ENCODE data around the gene SAMD14. TPM values are rescaled to one million over a fixed set of nuclear protein-coding genes. Genes with fewer than 3 reads are reported as not detected.

Gene SAMD14
- polyA plus RNA-seq, 4 donors, result 9.4 to 21.7 (median 20.0) TPM

DNA sequence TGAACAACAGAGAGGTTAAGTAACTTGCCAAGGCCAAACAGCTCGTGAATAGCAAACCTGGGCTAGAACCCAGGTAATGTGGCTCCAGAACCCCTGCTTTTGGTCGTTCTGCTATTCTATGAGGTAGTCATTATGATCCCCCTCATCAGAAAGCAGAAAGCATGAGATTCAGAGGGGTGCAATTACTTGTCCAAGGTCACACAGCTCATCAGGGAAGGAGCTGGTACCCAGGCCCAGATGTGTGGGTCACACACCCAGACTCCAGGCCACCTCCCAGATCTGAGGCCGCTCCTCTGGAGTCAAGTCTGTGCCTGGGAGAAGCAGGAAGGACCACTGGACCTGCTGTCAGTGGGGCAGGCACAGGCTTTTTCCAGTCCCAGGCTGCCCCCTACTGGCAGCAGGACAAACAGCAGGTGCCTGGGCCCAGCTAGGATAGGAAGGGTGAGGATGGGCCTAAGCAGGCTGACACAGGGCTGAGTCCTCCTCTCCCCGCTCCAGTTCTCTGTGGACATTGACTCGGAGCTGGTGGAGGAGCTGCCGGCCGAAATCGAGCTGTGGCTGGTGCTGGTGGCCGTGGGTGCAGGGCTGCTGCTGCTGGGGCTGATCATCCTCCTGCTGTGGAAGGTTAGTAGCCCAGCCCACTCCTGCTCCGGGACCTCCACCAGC, 42.6 kb downstream of the SAMD14 start:
- no peak for DNase-seq (ENCODE audit: low read depth in 4 of 4, low spot score in 2 of 4)

DNA sequence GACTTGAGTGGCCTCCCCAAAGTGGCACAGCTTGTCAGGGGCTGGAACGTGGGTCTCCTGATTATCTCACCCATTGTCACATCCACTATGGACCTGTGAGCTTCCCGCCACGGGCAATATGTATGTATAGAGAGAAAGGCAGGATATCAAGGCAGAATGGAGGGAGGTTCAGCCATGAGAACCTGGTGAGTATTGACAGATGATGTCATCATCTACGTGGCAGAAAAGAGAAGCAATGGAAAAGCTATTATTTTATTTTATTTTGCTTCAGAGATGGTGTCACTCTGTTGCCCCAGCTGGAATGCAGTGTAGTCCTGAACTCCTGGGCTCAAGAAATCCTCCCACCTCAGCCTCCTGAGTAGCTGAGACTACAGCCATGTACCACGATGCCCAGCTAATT, 48.2 kb downstream of the SAMD14 start:
- no peak for DNase-seq (ENCODE audit: low read depth in 4 of 4, low spot score in 2 of 4)

DNA sequence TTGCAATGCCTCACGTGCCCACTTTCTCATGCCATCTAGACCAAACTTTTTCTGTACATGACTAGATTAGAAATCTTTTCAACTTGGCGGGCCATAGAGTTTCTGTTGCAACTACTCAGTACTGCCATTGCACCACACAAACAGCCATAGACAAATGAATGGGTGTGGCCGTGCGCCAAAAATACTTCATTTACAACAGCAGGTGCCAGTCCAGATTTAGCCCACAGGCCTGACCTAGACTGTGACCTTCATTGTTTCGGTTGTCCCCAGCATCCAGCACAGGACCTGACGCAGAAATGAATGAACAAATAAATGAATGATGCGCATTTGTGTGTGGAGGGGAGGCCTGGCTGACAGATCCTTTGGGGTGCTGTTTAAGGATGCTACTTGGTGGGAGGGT, 49.1 kb downstream of the SAMD14 start:
- no peak for DNase-seq (ENCODE audit: low read depth in 4 of 4, low spot score in 2 of 4)

DNA sequence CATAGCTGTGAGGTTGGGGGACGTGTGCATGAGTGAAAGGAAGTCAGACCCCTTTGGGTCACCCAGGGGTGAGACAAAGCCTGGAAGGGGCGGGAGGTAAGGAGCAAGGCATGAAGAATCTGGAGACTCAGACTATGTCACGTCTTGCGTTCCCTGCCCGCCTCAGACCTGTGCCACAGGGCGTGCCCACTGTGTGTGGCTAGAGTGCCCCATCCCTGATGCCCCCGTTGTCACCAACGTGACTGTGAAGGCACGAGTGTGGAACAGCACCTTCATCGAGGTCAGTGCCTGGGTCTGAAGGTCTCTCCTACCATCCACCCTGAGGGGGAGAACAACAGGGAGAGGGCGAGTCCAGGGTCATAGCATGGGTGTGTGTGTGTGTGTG, 49.9 kb downstream of the SAMD14 start:
- DNase-seq (ENCODE audit: low read depth in 4 of 4, low spot score in 2 of 4), result no peak

DNA sequence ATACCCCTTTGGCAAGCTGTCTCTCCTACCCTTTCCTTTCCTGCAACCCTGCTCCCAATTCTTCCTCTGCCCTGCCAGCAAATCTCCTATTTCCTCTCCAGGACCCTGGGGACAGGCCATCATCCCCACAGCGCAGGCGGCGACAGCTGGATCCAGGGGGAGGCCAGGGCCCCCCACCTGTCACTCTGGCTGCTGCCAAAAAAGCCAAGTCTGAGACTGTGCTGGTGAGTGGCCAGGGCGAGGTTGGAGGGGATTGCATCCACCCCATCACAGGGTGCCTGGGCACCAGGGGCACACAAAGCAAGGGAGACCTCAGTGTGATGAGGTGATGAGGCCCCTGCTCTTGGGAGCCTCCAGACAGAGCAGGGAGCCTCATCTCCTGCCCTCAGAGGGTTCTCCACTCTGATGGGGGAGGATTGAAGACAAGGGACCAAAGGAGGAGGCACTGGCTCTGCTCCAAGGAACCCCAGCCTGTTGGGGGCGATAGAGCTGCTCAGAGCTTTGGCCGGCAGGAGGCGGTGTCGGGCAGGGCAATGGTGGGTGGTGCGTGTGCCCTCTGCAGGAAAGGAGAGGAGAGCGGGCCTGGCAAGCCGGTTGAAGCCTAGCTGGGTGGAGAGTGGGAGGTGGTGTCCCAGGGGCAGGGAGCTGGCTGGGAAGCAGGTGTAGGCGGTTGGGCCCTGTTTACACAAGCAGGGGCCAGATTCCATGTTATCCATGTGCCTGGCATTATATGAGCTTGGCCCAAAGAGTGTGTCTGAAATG, 50.4 kb downstream of the SAMD14 start:
- no peak for DNase-seq (ENCODE audit: low read depth in 4 of 4, low spot score in 2 of 4)

DNA sequence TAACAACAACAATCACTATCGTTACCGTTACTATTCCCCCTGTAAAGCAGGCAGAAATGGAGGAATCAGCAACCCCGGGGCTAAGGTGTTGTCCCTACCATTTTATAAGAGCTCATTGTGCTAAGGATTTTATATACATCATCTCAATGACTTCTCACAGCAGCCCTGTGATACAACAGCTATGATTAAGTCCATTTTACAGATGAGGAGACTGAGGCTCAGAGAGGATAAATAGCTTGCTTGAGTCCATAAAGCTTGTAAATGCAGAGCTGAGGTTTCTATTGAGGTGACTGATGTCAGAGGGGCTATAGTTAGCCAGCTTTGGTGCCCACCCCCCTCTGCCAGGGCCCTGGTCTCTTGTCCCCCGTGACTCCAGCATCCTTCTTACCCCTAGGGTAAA, 51.5 kb downstream of the SAMD14 start:
- DNase-seq (ENCODE audit: low read depth in 4 of 4, low spot score in 2 of 4), result no peak

DNA sequence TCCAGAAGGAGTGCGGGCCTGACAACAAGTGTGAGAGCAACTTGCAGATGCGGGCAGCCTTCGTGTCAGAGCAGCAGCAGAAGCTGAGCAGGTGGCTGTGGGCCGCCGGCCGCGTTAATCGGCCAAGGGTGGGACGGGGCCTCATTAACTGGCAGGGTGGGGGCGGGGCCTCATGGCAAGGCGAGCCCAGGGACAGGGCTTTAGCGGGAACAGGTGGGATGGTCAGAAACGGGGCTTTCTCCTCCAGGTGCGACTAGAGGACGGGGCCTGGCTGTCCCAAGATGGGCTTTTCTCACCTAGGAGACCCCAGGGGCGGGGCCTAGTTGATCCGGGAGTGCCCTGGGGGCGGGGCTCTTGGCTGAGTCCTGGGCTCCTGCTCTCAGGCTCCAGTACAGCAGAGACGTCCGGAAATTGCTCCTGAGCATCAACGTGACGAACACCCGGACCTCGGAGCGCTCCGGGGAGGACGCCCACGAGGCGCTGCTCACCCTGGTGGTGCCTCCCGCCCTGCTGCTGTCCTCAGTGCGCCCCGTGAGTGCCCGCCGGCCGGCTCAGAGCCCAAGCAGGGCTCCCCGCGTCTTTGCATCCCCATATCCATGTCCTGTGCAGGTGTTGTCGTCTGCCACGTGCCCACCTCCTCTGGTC, 53.2 kb downstream of the SAMD14 start:
- no peak for DNase-seq (ENCODE audit: low read depth in 4 of 4, low spot score in 2 of 4)

DNA sequence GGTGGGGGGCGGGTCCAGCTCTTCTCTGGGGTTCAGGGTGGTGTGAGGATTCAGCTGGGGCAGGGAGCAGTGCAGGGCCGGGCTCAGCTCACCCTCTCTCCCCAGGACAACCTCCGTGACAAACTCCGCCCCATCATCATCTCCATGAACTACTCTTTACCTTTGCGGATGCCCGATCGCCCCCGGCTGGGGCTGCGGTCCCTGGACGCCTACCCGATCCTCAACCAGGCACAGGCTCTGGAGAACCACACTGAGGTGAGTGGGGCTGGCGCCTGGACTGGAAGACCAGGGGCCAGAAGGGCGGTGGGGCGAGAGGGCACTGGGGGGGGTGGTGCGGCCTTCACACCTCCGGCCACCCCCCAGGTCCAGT, 53.8 kb downstream of the SAMD14 start:
- no peak for DNase-seq (ENCODE audit: low read depth in 4 of 4, low spot score in 2 of 4)

DNA sequence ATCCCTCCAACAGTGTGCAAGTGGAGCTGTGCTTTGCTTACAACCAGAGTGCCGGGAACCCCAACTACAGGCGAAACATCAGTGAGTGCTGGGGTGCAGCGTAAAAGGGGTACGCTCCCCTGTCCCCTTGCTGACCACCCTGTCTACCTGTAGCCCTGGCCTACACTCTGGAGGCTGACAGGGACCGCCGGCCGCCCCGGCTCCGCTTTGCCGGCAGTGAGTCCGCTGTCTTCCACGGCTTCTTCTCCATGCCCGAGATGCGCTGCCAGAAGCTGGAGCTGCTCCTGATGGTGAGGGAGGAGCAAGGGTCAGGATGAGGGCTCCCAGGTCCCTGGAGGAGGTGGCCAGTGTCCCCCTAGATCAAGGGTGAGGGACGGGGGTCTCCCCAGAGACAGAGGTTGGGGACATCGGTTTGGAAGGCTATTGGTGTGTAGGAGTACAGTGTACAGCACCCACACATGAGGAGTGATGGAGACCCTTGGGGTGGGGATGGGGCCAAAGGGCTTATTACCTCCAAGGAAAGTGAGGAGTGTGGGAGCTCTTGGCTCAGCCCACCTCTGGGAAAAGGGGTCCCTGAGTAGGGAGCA, 54.4 kb downstream of the SAMD14 start:
- DNase-seq (ENCODE audit: low read depth in 4 of 4, low spot score in 2 of 4), result no peak

DNA sequence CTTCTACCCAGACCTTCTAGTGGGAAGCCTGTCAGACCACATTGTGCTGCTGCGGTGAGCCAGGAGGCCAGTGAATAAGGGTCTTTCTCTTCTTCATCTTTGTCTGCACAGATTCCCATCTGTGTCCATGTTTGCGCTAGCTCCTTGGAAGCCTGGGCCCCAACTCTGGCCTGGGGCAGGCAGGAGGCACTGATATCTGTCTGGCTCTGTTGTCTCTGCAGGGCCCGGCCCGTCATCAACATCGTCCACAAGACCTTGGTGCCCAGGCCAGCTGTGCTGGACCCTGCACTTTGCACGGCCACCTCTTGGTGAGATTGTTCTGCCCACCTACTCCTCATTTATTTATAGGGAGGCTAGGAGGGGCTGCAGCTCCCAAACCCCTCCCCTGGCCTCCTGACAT, 55.7 kb downstream of the SAMD14 start:
- DNase-seq (ENCODE audit: low read depth in 4 of 4, low spot score in 2 of 4), result no peak

DNA sequence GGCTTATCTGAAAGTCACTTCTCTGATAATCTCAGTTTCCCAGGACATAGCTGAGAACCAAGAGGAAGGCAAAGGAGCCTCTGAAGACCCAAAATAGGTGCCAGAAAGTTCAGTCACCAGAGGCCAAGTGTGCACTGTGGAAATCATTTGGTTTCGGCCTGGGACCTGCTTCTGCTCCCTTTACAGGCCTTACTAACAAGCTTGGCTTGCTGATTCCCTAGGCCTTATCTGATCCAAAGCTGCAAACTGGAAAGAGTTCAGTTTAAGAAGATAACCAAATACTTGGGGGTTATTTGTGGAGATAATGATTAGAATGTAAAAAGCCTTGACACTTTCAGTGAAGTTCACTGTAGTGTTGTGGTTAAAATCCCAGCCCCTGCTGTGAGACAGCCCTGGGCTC, 57.0 kb downstream of the SAMD14 start:
- no peak for DNase-seq (ENCODE audit: low read depth in 4 of 4, low spot score in 2 of 4)

DNA sequence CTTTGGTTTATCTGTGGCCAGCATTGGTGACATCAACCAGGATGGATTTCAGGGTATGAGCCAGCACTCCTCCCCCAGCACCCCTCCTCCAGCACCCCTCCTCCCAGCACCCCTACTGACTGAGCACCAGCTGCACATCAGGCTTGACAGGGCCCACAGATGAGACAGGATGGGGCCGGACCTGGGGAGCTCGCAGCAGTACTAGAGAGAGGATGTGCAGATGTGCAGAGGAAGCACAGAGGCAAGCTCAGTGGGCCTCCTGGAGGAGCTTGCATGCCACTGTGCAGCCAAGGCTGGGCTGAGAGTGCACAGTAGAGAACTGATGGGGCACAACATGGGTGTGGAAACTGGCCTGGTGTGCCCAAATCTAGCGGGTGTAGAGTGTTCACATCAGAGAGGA, 57.8 kb downstream of the SAMD14 start:
- DNase-seq (ENCODE audit: low read depth in 4 of 4, low spot score in 2 of 4), result no peak

DNA sequence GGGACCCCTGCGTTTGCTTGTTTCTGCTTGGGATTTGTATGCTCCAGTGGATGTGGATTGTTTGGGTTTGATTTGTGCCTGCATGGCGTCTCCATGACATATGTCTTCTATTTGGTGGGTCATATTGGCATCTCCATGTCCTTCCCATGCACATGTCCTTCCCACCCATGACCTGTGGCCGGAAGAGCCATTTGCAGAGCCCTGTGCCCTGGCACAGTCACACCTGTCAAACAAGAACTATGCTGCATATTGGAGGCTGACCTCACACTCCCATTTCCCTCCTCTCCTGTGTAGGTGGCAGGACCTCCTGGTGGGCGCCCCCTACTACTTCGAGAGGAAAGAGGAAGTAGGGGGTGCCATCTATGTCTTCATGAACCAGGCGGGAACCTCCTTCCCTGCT, 58.3 kb downstream of the SAMD14 start:
- DNase-seq (ENCODE audit: low read depth in 4 of 4, low spot score in 2 of 4), result no peak

DNA sequence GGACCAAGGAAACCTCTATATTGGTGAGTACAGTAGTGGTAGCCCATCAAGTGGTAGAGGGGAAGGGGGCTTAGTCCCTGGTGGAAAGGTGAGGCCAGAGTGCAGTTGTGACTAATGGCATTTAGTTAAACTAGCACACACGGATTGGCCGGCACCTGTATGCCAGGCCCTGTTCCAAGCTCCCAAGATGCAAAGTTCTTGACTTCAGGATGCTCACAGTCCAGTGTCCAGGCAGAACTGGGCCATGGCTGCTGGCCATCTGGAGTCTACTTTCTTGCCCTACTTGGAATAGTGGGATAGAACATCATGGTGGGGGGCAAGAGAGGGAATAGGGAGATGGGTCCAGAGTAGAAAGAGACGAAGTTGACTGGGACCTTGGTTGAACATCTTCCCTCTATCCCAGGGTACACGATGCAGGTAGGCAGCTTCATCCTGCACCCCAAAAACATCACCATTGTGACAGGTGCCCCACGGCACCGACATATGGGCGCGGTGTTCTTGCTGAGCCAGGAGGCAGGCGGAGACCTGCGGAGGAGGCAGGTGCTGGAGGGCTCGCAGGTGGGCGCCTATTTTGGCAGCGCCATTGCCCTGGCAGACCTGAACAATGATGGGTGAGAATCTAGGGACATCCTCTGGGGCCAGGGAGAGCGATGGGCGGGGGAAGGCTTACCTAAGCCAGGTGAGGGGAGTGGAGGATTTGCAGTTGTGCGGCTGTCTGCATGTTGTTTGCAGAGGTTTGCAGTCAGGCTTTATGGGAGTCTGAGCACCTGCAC, 58.9 kb downstream of the SAMD14 start:
- DNase-seq (ENCODE audit: low read depth in 4 of 4, low spot score in 2 of 4), result no peak

DNA sequence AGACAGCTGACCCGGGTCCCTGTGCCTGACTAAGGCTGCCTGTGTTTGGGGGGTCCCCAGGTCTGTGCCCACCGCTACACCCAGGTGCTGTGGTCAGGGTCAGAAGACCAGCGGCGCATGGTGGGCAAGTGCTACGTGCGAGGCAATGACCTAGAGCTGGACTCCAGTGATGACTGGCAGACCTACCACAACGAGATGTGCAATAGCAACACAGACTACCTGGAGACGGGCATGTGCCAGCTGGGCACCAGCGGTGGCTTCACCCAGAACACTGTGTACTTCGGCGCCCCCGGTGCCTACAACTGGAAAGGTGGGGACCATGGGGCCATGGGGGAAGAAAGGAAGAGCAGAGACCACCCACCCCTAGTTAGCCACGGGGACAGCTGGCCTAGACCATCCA, 62.0 kb downstream of the SAMD14 start:
- DNase-seq (ENCODE audit: low read depth in 4 of 4, low spot score in 2 of 4), result no peak

DNA sequence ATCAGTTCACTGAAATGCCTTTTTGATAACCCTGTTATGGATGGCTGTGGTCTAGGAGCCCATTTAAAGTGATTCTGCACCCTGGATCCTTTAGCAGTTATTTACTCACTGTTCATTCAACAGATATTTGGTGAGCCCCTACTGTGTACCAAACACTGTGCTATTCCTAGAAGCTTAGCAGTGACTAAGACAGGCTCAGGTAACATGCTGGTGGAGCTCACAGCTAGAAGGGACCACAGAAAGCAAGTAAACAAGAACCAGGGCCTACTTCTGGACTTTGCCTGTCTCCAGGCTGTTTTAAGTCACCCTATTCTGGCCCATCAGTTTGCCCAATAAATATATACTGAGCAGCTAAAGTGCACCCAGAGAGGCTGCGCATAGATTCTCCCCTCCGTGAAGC, 63.0 kb downstream of the SAMD14 start:
- no peak for DNase-seq (ENCODE audit: low read depth in 4 of 4, low spot score in 2 of 4)

DNA sequence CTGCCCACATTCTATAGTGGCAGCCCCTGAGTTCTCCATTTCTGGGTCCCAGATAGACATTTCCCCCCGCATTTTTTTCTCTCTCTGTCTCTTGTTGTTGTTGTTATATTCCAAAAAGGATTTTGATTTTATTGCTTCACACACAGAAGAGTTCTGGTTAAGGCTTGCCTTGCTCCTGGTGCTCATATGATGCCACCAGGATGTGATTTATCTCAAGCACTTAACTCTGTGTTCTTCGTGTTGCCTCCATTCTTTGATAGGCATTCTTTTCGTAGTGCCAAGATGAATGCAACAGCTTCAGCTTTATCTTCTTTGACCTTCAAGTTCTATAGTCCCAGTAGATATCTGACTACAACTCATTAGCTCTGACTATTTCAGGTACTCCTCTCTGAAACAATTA, 64.9 kb downstream of the SAMD14 start:
- no peak for DNase-seq (ENCODE audit: low read depth in 4 of 4, low spot score in 2 of 4)

DNA sequence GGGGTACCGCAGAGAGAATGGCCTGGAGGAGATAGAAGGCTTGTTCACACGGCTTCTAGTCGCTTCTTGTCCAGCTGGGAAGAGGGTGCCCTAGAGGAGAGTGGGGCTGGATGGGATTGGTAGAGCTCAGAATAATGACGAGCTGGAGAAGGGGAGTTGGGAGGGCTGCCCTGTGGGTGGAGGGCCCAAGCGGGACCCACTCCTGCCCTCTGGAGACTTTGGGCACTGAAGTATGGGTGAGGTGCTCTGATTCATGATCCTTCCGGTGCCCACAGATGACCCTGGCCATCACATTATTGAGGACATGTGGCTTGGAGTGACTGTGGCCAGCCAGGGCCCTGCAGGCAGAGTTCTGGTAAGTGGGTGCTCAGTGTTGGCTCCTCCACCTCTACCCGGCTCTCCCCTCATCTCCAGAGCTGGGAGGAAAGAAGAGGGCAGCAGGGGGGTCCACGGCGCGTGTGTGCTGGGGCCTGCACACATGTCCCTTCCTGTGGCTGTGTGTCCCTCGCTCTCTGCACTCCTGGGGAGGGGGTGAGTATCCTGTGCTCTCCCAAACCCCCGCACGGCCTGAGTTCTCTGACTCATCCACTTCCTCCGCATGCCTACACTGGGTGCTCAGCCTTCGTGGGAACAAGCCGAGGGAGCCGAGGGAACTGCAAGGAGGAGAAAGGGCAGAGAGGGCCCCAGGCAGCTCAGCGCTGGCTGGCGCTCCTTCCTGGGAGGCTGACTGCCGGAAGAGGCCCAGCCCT, 65.5 kb downstream of the SAMD14 start:
- no peak for DNase-seq (ENCODE audit: low read depth in 4 of 4, low spot score in 2 of 4)

DNA sequence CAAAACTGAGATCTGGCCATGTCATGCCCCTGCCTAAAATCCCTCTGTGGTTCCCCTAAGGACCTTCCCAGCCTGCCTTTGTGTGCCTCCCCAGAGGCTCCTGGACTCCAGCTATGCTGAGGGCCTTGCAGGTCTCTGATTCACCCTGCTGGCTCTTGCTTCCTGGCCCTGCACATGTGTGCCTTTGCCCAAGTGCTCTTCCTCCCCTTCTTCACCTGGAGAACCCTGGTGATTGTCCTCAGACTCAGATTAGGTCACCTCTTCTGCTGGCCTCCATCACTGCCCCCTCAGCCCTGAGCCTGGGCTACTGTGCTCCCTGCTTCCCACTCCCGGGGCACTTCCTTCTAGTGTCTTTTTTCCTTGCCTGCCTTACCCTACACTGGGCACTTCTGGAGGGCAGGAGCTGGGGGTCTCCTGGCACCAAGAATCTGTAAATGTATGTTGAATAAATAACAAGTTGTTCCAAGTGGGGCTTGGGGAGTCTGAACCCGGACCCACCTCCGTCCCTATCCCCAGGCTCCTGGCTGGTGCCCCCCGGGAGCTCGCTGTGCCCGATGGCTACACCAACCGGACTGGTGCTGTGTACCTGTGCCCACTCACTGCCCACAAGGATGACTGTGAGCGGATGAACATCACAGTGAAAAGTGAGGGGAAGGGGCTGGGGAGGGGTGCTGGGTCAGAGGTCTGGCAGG, 66.3 kb downstream of the SAMD14 start:
- no peak for DNase-seq (ENCODE audit: low read depth in 4 of 4, low spot score in 2 of 4)
